Peyer's patch (tissue), 4 donors: Measurements from ENCODE around the gene NKX1-2.

Experiments
- POLR2A ChIP-seq, 2 donors: fragments of 450-650 bp; IDR thresholded peaks; one replicate each; pipeline ENCODE4 v1.5.1; 2017; ENCODE audit warnings: antibody characterized with exemption in 2 of 2, mild to moderate bottlenecking in 2 of 2, moderate library complexity in 2 of 2
- TF ChIP-seq, protein P1 (sequence below), 6 experiments: fragments of 450-650 bp in 4 of 6; fragments of 200-600 bp in 2 of 6; sonication (generic) in 1 of 6; IDR thresholded peaks; one replicate each; pipeline ENCODE4 v1.5.1; 2017 to 2019; ENCODE audit warnings: antibody characterized with exemption in 6 of 6, mild to moderate bottlenecking in 3 of 6, moderate library complexity in 1 of 6

DNA sequence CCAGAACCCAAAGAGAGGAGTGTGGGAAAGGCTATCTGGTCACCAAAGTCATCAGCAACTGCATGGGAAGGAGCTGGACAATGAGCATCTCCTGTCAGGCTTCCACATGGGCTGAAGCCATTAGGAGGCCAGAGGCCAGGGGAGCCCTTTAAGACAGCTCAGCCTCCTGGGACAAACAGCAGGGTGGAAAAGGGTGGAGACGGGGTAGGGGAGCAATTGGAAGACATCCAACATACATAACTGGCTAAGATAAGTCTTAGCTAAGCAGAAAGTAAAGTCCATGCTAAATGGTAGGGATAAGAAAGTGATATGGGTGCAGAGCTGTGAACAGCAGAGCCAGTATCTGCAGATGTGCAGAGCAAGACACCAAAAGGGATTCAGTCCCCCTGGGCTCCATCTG lies 29.6 kb downstream of the NKX1-2 start:
- TF ChIP-seq, protein P1, sequence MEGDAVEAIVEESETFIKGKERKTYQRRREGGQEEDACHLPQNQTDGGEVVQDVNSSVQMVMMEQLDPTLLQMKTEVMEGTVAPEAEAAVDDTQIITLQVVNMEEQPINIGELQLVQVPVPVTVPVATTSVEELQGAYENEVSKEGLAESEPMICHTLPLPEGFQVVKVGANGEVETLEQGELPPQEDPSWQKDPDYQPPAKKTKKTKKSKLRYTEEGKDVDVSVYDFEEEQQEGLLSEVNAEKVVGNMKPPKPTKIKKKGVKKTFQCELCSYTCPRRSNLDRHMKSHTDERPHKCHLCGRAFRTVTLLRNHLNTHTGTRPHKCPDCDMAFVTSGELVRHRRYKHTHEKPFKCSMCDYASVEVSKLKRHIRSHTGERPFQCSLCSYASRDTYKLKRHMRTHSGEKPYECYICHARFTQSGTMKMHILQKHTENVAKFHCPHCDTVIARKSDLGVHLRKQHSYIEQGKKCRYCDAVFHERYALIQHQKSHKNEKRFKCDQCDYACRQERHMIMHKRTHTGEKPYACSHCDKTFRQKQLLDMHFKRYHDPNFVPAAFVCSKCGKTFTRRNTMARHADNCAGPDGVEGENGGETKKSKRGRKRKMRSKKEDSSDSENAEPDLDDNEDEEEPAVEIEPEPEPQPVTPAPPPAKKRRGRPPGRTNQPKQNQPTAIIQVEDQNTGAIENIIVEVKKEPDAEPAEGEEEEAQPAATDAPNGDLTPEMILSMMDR (IDR thresholded peaks at IDR 0.05): no peak
- TF ChIP-seq POLR2A (IDR thresholded peaks at IDR 0.05): peak; percentile 22 to 62
